HepG2 (cell line): ENCODE results near the gene TP53AIP1. TPM values are rescaled to one million over a fixed set of nuclear protein-coding genes. Genes with fewer than 3 reads are reported as not detected.

Source experiments
- ATAC-seq: fragments of 200-7000 bp; cut with Tn5 transposase; 3 replicates; pipeline ENCODE4 v1.9.1; 2020; ENCODE audit warnings: mild to moderate bottlenecking, moderate library complexity
- BruUV-seq: library from RNA; stranded (reverse); fragments of 400-500 nt; replicated peaks from 2 replicates; lab custom pipeline; 2021; lab: Mats Ljungman, UMichigan
- CTCF ChIA-PET: fragments of 300-600 bp; formaldehyde crosslinking; extraction: SDS; loops from one replicate; lab custom pipeline; 2021; ENCODE audit warnings: low total read pairs, inconsistent platforms, low intra/inter-chr PET ratio; lab: Yijun Ruan, JAX
- POLR2A ChIA-PET: fragments of 350-600 bp; sonication (Branson Sonifier 250); formaldehyde crosslinking; loops from one replicate; lab custom pipeline; 2020; ENCODE audit warnings: antibody characterized with exemption, inconsistent platforms; lab: Yijun Ruan, JAX
- DNase-seq: peaks from one replicate; pipeline ENCODE4 v3.0.0-alpha.2; 2015; ENCODE audit warnings: low spot score
- FAIRE-seq: peaks from 3 replicates; lab custom pipeline; 2011; peaks lifted over from hg19 to GRCh38; lab: Jason Lieb, UNC
- H2AFZ ChIP-seq: one replicate; pipeline ENCODE4 v1.6.1; 2011; ENCODE audit warnings: low read length, inconsistent platforms
- H3K27ac ChIP-seq: fragments of 300-600 bp; 3 replicates; pipeline ENCODE4 v1.8.0; 2011; ENCODE audit warnings: mixed run types, mild to moderate bottlenecking, mixed read lengths, low read length, inconsistent platforms; ENCODE audit not compliant: insufficient read depth; ENCODE audit errors: extremely low read length
- H3K27me3 ChIP-seq, 2 experiments: fragments of 200-600 bp in 1 of 2; 2 replicates in 1 of 2; 3 replicates in 1 of 2; pipeline versions ENCODE4 v1.6.0 to v1.8.0; 2011; ENCODE audit warnings: low read length in 2 of 2, mild to moderate bottlenecking in 2 of 2, moderate library complexity in 2 of 2, inconsistent platforms in 1 of 2; ENCODE audit not compliant: insufficient read depth in 2 of 2, control insufficient read depth in 1 of 2
- H3K36me3 ChIP-seq, 2 experiments: fragments of 200-600 bp in 1 of 2; replicated peaks in 1 of 2; 2 replicates in 1 of 2; 3 replicates in 1 of 2; pipeline versions ENCODE4 v1.5.1 to v1.8.0; 2011; ENCODE audit warnings: low read length in 2 of 2, inconsistent platforms in 1 of 2; ENCODE audit not compliant: insufficient read depth in 2 of 2, control insufficient read depth in 1 of 2
- H3K4me1 ChIP-seq: 2 replicates; pipeline ENCODE4 v1.5.1; 2012; ENCODE audit warnings: low read length, inconsistent platforms; ENCODE audit not compliant: insufficient read depth
- H3K4me2 ChIP-seq: 2 replicates; pipeline ENCODE4 v1.6.0; 2011; ENCODE audit warnings: low read depth, low read length, inconsistent platforms
- H3K4me3 ChIP-seq, 3 experiments: fragments of 200-600 bp in 1 of 3; sonication (generic), shearing (Covaris generic) in 1 of 3; replicated peaks in 1 of 3; 2 replicates each; pipeline ENCODE4 v1.5.1; 2011 to 2016; ENCODE audit warnings: low read length in 3 of 3, inconsistent platforms in 2 of 3, low read depth in 2 of 3, mild to moderate bottlenecking in 2 of 3, control low read depth in 1 of 3, mixed read lengths in 1 of 3; ENCODE audit not compliant: insufficient read depth in 1 of 3
- H3K79me2 ChIP-seq: one replicate; pipeline ENCODE4 v1.6.1; 2011; ENCODE audit warnings: low read length, inconsistent platforms; ENCODE audit not compliant: insufficient read depth
- H3K9ac ChIP-seq: 2 replicates; pipeline ENCODE4 v1.6.0; 2011; ENCODE audit warnings: mild to moderate bottlenecking, low read depth, low read length, inconsistent platforms; ENCODE audit not compliant: insufficient read depth
- H3K9me3 ChIP-seq: 2 replicates; pipeline ENCODE4 v1.5.1; 2012; ENCODE audit warnings: mild to moderate bottlenecking, low read length
- H4K20me1 ChIP-seq: 2 replicates; pipeline ENCODE4 v1.6.0; 2011; ENCODE audit warnings: inconsistent platforms, mild to moderate bottlenecking, low read length, moderate library complexity; ENCODE audit not compliant: insufficient read depth
- ERF ChIP-seq: IDR thresholded peaks from 2 replicates; pipeline ENCODE4 v1.6.1; 2018; ENCODE audit warnings: missing biosample characterization, missing genetic modification reagents
- FOXA1 ChIP-seq, 2 experiments: fragments of 450-650 bp in 1 of 2; sonication (generic) in 1 of 2; formaldehyde crosslinking in 1 of 2; IDR thresholded peaks; 2 replicates each; pipeline versions ENCODE4 v1.4.0 to v1.6.1; 2016 to 2020; ENCODE audit warnings: missing genetic modification reagents in 1 of 2
- FOXK2 ChIP-seq: fragments of 450-650 bp; IDR thresholded peaks from 2 replicates; pipeline ENCODE4 v1.6.1; 2016
- GFI1 ChIP-seq: sonication (generic); formaldehyde crosslinking; IDR thresholded peaks from 2 replicates; pipeline ENCODE4 v1.5.0; 2020; ENCODE audit warnings: missing genetic modification reagents, mild to moderate bottlenecking, borderline replicate concordance
- GLI4 ChIP-seq: sonication (generic); formaldehyde crosslinking; IDR thresholded peaks from 2 replicates; pipeline ENCODE4 v1.5.1; 2020; ENCODE audit warnings: missing genetic modification reagents, mild to moderate bottlenecking, moderate library complexity, borderline replicate concordance
- HOXA3 ChIP-seq: sonication (generic); formaldehyde crosslinking; IDR thresholded peaks from 2 replicates; pipeline ENCODE4 v1.5.0; 2020; ENCODE audit warnings: missing genetic modification reagents
- RNF2 ChIP-seq: fragments of 450-650 bp; conservative IDR thresholded peaks from 2 replicates; pipeline ENCODE4 v1.6.1; 2016; ENCODE audit warnings: low read depth
- SNAPC4 ChIP-seq: sonication (generic); formaldehyde crosslinking; IDR thresholded peaks from 2 replicates; pipeline ENCODE4 v1.4.0; 2020; ENCODE audit warnings: mild to moderate bottlenecking, missing genetic modification reagents
- SNRNP70 ChIP-seq: fragments of 200-400 bp; formaldehyde crosslinking; IDR thresholded peaks from 2 replicates; pipeline ENCODE4 v1.6.1; 2017; ENCODE audit warnings: mild to moderate bottlenecking, low read depth, low read length, moderate library complexity
- SOX6 ChIP-seq, 2 experiments: fragments of 450-650 bp in 1 of 2; sonication (generic) in 1 of 2; formaldehyde crosslinking in 1 of 2; IDR thresholded peaks; 2 replicates each; pipeline versions ENCODE4 v1.4.0 to v1.6.1; 2017 to 2020; ENCODE audit warnings: antibody characterized with exemption in 1 of 2, mild to moderate bottlenecking in 1 of 2, missing genetic modification reagents in 1 of 2
- TCF7L2 ChIP-seq: IDR thresholded peaks from 2 replicates; pipeline ENCODE4 v1.6.1; 2011; ENCODE audit warnings: mild to moderate bottlenecking, low read depth, low read length, moderate library complexity
- YEATS4 ChIP-seq: sonication (generic); formaldehyde crosslinking; IDR thresholded peaks from 2 replicates; pipeline ENCODE4 v1.4.0; 2020; ENCODE audit warnings: missing genetic modification reagents, borderline replicate concordance
- ZFP41 ChIP-seq: sonication (generic); formaldehyde crosslinking; IDR thresholded peaks from 2 replicates; pipeline ENCODE4 v1.4.0; 2020; ENCODE audit warnings: mild to moderate bottlenecking, missing genetic modification reagents, borderline replicate concordance
- ZNF672 ChIP-seq: sonication (generic); formaldehyde crosslinking; IDR thresholded peaks from 2 replicates; pipeline ENCODE4 v1.8.1; 2022; ENCODE audit warnings: missing genetic modification reagents
- ZNF740 ChIP-seq: sonication (generic); formaldehyde crosslinking; IDR thresholded peaks from 2 replicates; pipeline ENCODE4 v1.4.0; 2020; ENCODE audit warnings: missing genetic modification reagents
- ZNF878 ChIP-seq: sonication (generic); formaldehyde crosslinking; IDR thresholded peaks from 2 replicates; pipeline ENCODE4 v1.8.1; 2023; ENCODE audit warnings: mild to moderate bottlenecking, missing genetic modification reagents, moderate library complexity
- ZSCAN12 ChIP-seq: sonication (generic); formaldehyde crosslinking; IDR thresholded peaks from 2 replicates; pipeline ENCODE4 v1.9.0; 2021; ENCODE audit warnings: mild to moderate bottlenecking, missing genetic modification reagents
- WGBS: methylation state at CpG from one replicate; pipeline ENCODE4 v1.1.6; 2017; ENCODE audit warnings: low lambda C conversion rate; 5-methylcytosine and 5-hydroxymethylcytosine counted together
- in situ Hi-C: cut with HindIII; loops from 2 replicates; pipeline ENCODE4 v1.10.0; 2017; ENCODE audit warnings: low pct_unique_long_range_greater_than_20kb; ENCODE audit not compliant: extremely low pct_ligation_motif_present
- intact Hi-C: fragments of 100-400 bp; cut with micrococcal nuclease; formaldehyde crosslinking; loops from one replicate; pipeline ENCODE4 v1.10.0; 2022; ENCODE audit not compliant: unreplicated experiment
- polyA plus RNA-seq, 8 experiments: library from polyadenylated mRNA; depleted of rRNA in 3 of 8; stranded (reverse) in 7 of 8; unstranded in 1 of 8; fragments of >200 nt; fragmentation: Illumina TruSeq in 4 of 8; extraction: Trizol in 4 of 8; gene quantifications; 2 replicates each; pipeline versions ENCODE4 v1.2.1 to v1.2.3, GENCODE V29; 2011 to 2016; ENCODE audit warnings: low read depth in 4 of 8, missing spikeins in 1 of 8, mixed read lengths in 1 of 8; ENCODE audit not compliant: insufficient read depth in 1 of 8
- total RNA-seq, 5 experiments: library from RNA; depleted of rRNA; stranded (reverse); fragments of >200 nt; fragmentation: Illumina TruSeq; extraction: Trizol; gene quantifications; 2 replicates each; pipeline ENCODE4 v1.2.3, GENCODE V29; 2016; ENCODE audit warnings: low read depth in 1 of 5

TP53AIP1 gene
- total and polyA plus RNA-seq, 2 of the 13 experiments (the other 11 are each of a cell fraction or from before 2014, with no cell fraction given), result 0.11 TPM; not detected in 1

- H3K4me3 ChIP-seq, result no peak overlapping the region
- ATAC-seq (no peak), FAIRE-seq (no peak), DNase-seq (no peak)
- WGBS, result 17% methylated on average over 2 of the region's 2 CpGs
- no TSS peak for BruUV-seq
- ChIA-PET POLR2A (no interaction called here), CTCF (no interaction called here)
- H3K9me3 ChIP-seq, result no peaks in the 10 kb centered on the region
- no peak overlapping the region for H3K27ac ChIP-seq
- no peak overlapping the region for H2AFZ ChIP-seq
- no peak overlapping the region for H3K9ac ChIP-seq
- TF ChIP-seq SOX6 (IDR thresholded peaks at IDR 0.05), result no peak
- TF ChIP-seq SOX6 (CRISPR knock-in tag; IDR thresholded peaks at IDR 0.05), result no peak
- no peak for TF ChIP-seq ZNF740 (CRISPR knock-in tag)
- no peak for TF ChIP-seq ZNF878 (CRISPR knock-in tag)
- TF ChIP-seq GFI1 (CRISPR knock-in tag), result no peak
- TF ChIP-seq ZSCAN12 (CRISPR knock-in tag), result no peak
- TF ChIP-seq FOXA1 (IDR thresholded peaks at IDR 0.05), result no peak
- no peak for TF ChIP-seq FOXA1 (CRISPR knock-in tag; IDR thresholded peaks at IDR 0.05)
- TF ChIP-seq TCF7L2, result no peak
- TF ChIP-seq SNAPC4 (CRISPR knock-in tag), result no peak
- no peak for TF ChIP-seq ERF (CRISPR knock-in tag)
- no peak for TF ChIP-seq RNF2
- TF ChIP-seq ZNF672, result no peak
- no peak for TF ChIP-seq SNRNP70
- no peak for TF ChIP-seq GLI4 (CRISPR knock-in tag)
- no peak for TF ChIP-seq FOXK2
- no peak for TF ChIP-seq ZFP41 (CRISPR knock-in tag)
- no peak for TF ChIP-seq HOXA3 (CRISPR knock-in tag)
- TF ChIP-seq YEATS4 (CRISPR knock-in tag), result no peak
- no peaks in the 10 kb centered on the region for H3K4me1 ChIP-seq
- no peaks in the 10 kb centered on the region for H3K79me2 ChIP-seq
- H3K27me3 ChIP-seq, result peaks cover 2 to 37% of the 10 kb centered on the region in 2 experiments; a peak in 4 of 5 replicates
- intact Hi-C loops (no loop called here), in situ Hi-C loops (no loop called here)
- no peak overlapping the region for H3K4me2 ChIP-seq
- H3K36me3 ChIP-seq, result no peaks in the 10 kb centered on the region
- H4K20me1 ChIP-seq, result no peaks in the 10 kb centered on the region
These were observed 26.0 kb downstream of the TP53AIP1 start for GRCh38 chr11:128916681-128917080.
